Coronary artery (tissue), 2 donors: ENCODE measurements around the gene MCC.

ENCODE experiments used
- DNase-seq: peaks from one replicate; pipeline ENCODE4 v3.0.0-alpha.2; 2017; ENCODE audit warnings: low spot score
- H3K27ac ChIP-seq, 2 donors: fragments of 200-600 bp; sonication (generic); one replicate each; pipeline ENCODE4 v1.5.1; 2016 to 2019
- H3K4me3 ChIP-seq: fragments of 200-600 bp; sonication (generic); 2 replicates; pipeline ENCODE4 v1.5.1; 2016; ENCODE audit warnings: mild to moderate bottlenecking, moderate library complexity
- CTCF ChIP-seq: fragments of 200-600 bp; sonication (generic); IDR thresholded peaks from one replicate; pipeline ENCODE4 v1.5.1; 2019; ENCODE audit warnings: antibody characterized with exemption

Gene MCC

GRCh38 chr5:113162770-113163169, 325.5 kb downstream of the MCC start:
- no peak for DNase-seq
- H3K4me3 ChIP-seq, result no peak overlapping the region
- no peak overlapping the region for H3K27ac ChIP-seq
- no peak for TF ChIP-seq CTCF

GRCh38 chr5:113162208-113162607, 326.0 kb downstream of the MCC start:
- no peak overlapping the region for H3K27ac ChIP-seq

GRCh38 chr5:113161806-113162205, 326.4 kb downstream of the MCC start:
- Histone ChIP-seq H3K4me3 (no peak overlapping the region), H3K27ac (no peak overlapping the region)
- no peak for DNase-seq
- TF ChIP-seq CTCF, result no peak

More at GRCh38 chr5:113162208-113162607, 326.0 kb downstream of the MCC start:
- no peak for DNase-seq
- TF ChIP-seq CTCF, result no peak
- no peak overlapping the region for H3K4me3 ChIP-seq

GRCh38 chr5:113157886-113158285, 330.4 kb downstream of the MCC start:
- TF ChIP-seq CTCF, result no peak

GRCh38 chr5:113156271-113156877, 331.9 kb downstream of the MCC start:
- Histone ChIP-seq H3K27ac (no peak overlapping the region), H3K4me3 (no peak overlapping the region)
- DNase-seq, result no peak
- TF ChIP-seq CTCF, result no peak

More at GRCh38 chr5:113157886-113158285, 330.4 kb downstream of the MCC start:
- no peak for DNase-seq
- Histone ChIP-seq H3K4me3 (no peak overlapping the region), H3K27ac (no peak overlapping the region)

- Histone ChIP-seq H3K4me3 (no peak overlapping the region), H3K27ac (no peak overlapping the region)
- DNase-seq, result no peak
- no peak for TF ChIP-seq CTCF
Observed at GRCh38 chr5:113153512-113154097, 334.6 kb downstream of the MCC start.

- Histone ChIP-seq H3K27ac (no peak overlapping the region), H3K4me3 (no peak overlapping the region)
- no peak for TF ChIP-seq CTCF
- no peak for DNase-seq
Observed at GRCh38 chr5:113152380-113152740, 335.9 kb downstream of the MCC start.
